HFF-Myc (cell line): ENCODE measurements around the gene SLMAP.

Experiments
- DNase-seq: peaks from one replicate; pipeline ENCODE4 v3.0.0-alpha.2; 2011; ENCODE audit warnings: low read depth; ENCODE audit errors: extremely low read depth
- H3K4me3 ChIP-seq: replicated peaks from 2 replicates; pipeline ENCODE4 v1.5.1; 2011; ENCODE audit warnings: low read depth, mild to moderate bottlenecking, control low read depth, low read length
- CTCF ChIP-seq: IDR thresholded peaks from 2 replicates; pipeline ENCODE4 v1.5.1; 2012; ENCODE audit warnings: mild to moderate bottlenecking, low read depth, low read length, control low read depth; ENCODE audit errors: missing control alignments

SLMAP gene

DNA sequence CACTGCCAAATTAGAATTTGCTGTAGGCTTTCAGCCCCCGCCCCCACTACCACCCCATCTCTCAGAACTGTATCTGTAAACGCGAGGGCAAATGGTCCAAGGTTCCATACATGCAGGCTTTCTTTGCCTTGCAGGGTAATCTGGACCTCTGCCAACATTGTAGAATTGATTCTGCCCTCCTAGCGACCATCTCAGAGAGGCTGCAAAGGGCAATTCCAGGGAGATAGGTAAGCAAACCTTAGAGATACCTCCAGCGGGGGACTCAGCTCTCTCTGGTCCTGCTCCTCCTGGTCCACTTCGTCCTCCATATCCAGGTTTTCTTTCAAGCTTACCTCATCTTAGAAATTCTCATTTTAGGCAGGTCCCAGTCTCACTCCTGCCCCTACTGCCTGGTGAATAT lies 64.4 kb downstream of the SLMAP start:
- no peak overlapping the region for H3K4me3 ChIP-seq
- DNase-seq = no peak

GRCh38 chr3:57821765-57822164 lies 65.7 kb downstream of the SLMAP start:
- TF ChIP-seq CTCF = no peak
- no peak overlapping the region for H3K4me3 ChIP-seq
- no peak for DNase-seq

More for the DNA sequence above, 64.4 kb downstream of the SLMAP start:
- TF ChIP-seq CTCF = no peak

DNA sequence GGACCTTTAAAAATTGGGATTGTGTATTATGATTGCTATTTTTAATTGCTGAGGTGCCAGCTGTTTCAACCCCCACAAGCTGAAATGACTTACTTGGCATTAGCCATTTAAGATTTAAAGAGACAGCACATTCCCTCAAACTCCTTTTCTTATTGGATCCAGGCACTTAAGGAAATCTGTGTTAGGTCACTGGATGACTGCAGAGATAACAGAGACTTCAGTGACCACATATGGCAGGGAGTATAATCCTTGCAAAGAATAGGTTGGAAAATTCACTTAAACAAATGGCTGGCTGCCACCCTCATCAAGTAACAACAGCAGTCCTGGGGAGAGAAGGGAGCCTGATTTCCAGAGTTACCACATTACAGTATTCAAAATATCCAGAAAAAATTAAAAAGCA lies 66.6 kb downstream of the SLMAP start:
- no peak for TF ChIP-seq CTCF
- no peak overlapping the region for H3K4me3 ChIP-seq
- no peak for DNase-seq

GRCh38 chr3:57825116-57825515 lies 69.0 kb downstream of the SLMAP start:
- no peak for DNase-seq
- H3K4me3 ChIP-seq = no peak overlapping the region
- no peak for TF ChIP-seq CTCF

DNA sequence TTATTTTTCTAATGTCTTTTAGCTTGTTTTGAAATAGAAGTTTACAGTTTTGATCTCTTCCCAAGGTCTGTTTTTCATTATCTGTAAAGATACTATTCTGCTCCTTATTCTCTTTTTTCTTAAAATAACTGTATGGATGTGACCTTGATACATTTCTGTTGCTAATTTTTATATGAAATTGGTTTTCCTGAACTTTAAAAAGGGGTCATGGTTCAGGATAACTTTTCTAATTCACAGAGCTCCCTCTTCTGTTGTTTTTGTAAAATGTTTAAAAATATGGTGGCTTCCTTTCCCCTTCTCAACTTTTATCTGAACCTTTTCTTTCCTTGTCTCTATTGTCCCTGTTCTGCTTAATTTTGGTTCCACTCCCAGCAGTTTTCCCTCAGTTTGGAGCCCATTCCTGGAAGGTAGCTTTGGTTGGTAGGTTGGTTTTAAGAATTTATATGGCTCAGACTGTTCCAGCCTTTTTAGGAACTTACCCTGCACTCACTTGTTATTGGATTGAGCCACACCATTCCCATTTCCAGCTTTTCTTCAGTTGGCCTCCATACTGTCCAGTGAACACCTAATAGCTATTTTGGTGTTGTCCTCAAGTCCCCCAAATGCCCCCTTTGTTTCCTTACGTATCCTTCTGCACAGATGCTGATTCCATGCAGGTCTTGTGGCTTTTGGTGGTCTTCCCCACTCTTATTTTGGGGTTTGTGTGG lies 70.3 kb downstream of the SLMAP start:
- no peak for DNase-seq
- H3K4me3 ChIP-seq = no peak overlapping the region
- TF ChIP-seq CTCF = no peak

GRCh38 chr3:57826952-57827723 lies 71.0 kb downstream of the SLMAP start:
- DNase-seq = no peak
- TF ChIP-seq CTCF = no peak
- H3K4me3 ChIP-seq = no peak overlapping the region
